Activated naive CD4-positive, alpha-beta T cell treated with anti-CD3 and anti-CD28 coated beads, Interleukin-2, amount 50 U/mL, for 24 hours (primary cell): Measurements from ENCODE around the gene RBP7.

ENCODE experiments used
- H3K27ac Mint-ChIP-seq: one replicate; pipeline ENCODE4 v1.8.0; 2021; ENCODE audit warnings: mild to moderate bottlenecking, mixed read lengths
- H3K27me3 Mint-ChIP-seq: one replicate; pipeline ENCODE4 v1.8.0; 2021; ENCODE audit warnings: mixed read lengths
- H3K36me3 Mint-ChIP-seq: one replicate; pipeline ENCODE4 v1.8.0; 2021; ENCODE audit warnings: mixed read lengths
- H3K4me1 Mint-ChIP-seq: one replicate; pipeline ENCODE4 v1.8.0; 2021; ENCODE audit warnings: mixed read lengths
- H3K4me3 Mint-ChIP-seq: one replicate; pipeline ENCODE4 v1.8.0; 2021; ENCODE audit warnings: mild to moderate bottlenecking, mixed read lengths
- H3K9me3 Mint-ChIP-seq: one replicate; pipeline ENCODE4 v1.8.0; 2021; ENCODE audit warnings: mixed read lengths

RBP7 gene

GRCh38 chr1:10051656-10052055, 54.6 kb downstream of the RBP7 start:
- Mint-ChIP-seq H3K27me3 (no peaks in the 10 kb centered on the region), H3K9me3 (no peaks in the 10 kb centered on the region), H3K27ac (no peak overlapping the region), H3K36me3 (peaks cover 12% of the 10 kb centered on the region), H3K4me1 (peaks cover 26% of the 10 kb centered on the region), H3K4me3 (no peak overlapping the region)

- no peak overlapping the region for H3K4me3 Mint-ChIP-seq
- no peaks in the 10 kb centered on the region for H3K27me3 Mint-ChIP-seq
- H3K4me1 Mint-ChIP-seq = peaks cover 20% of the 10 kb centered on the region
- H3K9me3 Mint-ChIP-seq = no peaks in the 10 kb centered on the region
- peaks cover 12% of the 10 kb centered on the region for H3K36me3 Mint-ChIP-seq
- H3K27ac Mint-ChIP-seq = peak overlapping the region; percentile 30
Measured at GRCh38 chr1:10052347-10052746, 55.3 kb downstream of the RBP7 start.

DNA sequence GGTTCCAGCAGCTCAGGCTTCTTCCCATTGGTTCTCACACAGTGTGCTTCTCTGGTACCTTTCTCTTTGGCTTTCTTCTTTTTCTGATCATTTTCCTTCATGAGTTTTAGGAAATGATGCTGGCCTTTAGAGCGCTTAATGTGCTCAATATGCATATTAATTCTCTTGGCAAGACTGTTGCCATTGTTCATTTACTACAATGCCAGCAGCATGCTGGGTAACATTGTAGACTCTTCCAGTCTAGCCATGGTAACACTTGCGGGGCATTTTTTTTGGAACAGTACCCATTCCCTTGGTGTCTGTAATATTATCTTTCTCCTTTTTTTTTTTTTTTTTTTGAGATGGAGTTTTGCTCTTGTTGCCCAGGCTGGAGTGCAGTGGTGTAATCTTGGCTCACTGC, 57.4 kb downstream of the RBP7 start:
- Mint-ChIP-seq H3K4me3 (no peak overlapping the region), H3K9me3 (no peaks in the 10 kb centered on the region), H3K4me1 (peaks cover 8% of the 10 kb centered on the region), H3K27ac (no peak overlapping the region), H3K27me3 (no peaks in the 10 kb centered on the region), H3K36me3 (peaks cover 11% of the 10 kb centered on the region)

DNA sequence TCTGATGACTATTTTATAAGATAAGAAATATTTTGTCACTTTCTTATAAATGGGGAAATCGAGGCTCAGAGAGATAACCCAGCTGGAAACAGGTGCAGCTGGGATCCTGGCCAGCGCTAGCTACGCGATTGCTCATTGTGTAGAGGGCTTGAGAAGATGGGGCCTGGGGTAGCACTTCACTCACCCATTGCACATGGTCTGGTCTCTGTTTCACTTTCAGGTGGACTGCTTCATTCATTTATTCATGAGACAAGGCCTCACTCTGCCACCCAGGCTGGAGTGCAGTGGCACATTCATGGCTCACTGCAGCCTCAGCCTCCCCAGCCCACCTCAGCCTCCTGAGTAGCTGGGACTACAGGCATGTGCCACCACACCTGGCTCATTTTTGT, 59.6 kb downstream of the RBP7 start:
- Mint-ChIP-seq H3K4me3 (no peak overlapping the region), H3K36me3 (peaks cover 7% of the 10 kb centered on the region), H3K9me3 (no peaks in the 10 kb centered on the region), H3K4me1 (peaks cover 8% of the 10 kb centered on the region), H3K27me3 (no peaks in the 10 kb centered on the region), H3K27ac (no peak overlapping the region)

- no peak overlapping the region for H3K4me3 Mint-ChIP-seq
- H3K4me1 Mint-ChIP-seq = peaks cover 8% of the 10 kb centered on the region
- H3K27ac Mint-ChIP-seq = no peak overlapping the region
- H3K27me3 Mint-ChIP-seq = no peaks in the 10 kb centered on the region
- peaks cover 5% of the 10 kb centered on the region for H3K36me3 Mint-ChIP-seq
- H3K9me3 Mint-ChIP-seq = no peaks in the 10 kb centered on the region
Measured at GRCh38 chr1:10057343-10057742, 60.3 kb downstream of the RBP7 start.

DNA sequence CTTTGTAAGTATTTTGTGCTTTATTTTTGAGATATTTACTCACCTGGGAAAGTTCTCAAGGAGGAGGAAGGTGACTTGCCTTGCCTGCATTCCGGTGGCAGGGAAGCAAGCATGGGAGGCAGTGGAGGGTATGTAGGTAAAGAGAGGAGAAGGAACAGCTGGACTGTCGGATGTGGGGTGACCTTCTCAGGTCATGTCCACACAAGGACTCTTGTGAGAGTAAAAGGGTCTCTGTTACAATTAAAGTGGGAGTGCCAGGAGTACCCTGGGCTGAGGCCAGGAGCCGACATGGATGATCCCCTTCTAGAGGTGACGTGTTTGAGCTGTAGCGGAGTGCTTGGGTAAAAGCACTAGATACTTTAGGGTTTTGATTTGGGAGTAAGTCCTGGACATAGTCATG, 60.8 kb downstream of the RBP7 start:
- no peak overlapping the region for H3K4me3 Mint-ChIP-seq
- peaks cover 2% of the 10 kb centered on the region for H3K36me3 Mint-ChIP-seq
- H3K27me3 Mint-ChIP-seq = no peaks in the 10 kb centered on the region
- no peaks in the 10 kb centered on the region for H3K9me3 Mint-ChIP-seq
- peaks cover 8% of the 10 kb centered on the region for H3K4me1 Mint-ChIP-seq
- no peak overlapping the region for H3K27ac Mint-ChIP-seq

DNA sequence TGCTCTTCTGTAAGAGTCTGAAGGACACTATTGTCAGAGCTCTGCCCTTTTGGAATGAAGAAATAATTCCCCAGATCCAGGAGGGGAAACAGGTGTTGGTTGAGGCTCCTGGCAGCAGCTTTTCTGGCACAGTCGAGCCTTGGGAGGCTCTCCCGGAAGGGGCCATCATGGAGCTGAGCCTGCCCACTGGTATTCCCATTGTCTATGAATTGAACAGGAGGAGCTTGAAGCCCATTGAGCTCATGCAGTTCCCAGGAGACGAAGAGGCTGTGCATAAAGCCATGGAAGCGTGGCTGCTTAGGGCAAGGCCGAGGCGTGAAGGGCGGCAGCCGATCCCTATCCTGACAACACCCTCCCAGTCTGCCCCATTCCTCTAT, 62.3 kb downstream of the RBP7 start:
- H3K27ac Mint-ChIP-seq = no peak overlapping the region
- no peaks in the 10 kb centered on the region for H3K27me3 Mint-ChIP-seq
- peaks cover 2% of the 10 kb centered on the region for H3K36me3 Mint-ChIP-seq
- no peak overlapping the region for H3K4me3 Mint-ChIP-seq
- peaks cover 16% of the 10 kb centered on the region for H3K4me1 Mint-ChIP-seq
- no peaks in the 10 kb centered on the region for H3K9me3 Mint-ChIP-seq

DNA sequence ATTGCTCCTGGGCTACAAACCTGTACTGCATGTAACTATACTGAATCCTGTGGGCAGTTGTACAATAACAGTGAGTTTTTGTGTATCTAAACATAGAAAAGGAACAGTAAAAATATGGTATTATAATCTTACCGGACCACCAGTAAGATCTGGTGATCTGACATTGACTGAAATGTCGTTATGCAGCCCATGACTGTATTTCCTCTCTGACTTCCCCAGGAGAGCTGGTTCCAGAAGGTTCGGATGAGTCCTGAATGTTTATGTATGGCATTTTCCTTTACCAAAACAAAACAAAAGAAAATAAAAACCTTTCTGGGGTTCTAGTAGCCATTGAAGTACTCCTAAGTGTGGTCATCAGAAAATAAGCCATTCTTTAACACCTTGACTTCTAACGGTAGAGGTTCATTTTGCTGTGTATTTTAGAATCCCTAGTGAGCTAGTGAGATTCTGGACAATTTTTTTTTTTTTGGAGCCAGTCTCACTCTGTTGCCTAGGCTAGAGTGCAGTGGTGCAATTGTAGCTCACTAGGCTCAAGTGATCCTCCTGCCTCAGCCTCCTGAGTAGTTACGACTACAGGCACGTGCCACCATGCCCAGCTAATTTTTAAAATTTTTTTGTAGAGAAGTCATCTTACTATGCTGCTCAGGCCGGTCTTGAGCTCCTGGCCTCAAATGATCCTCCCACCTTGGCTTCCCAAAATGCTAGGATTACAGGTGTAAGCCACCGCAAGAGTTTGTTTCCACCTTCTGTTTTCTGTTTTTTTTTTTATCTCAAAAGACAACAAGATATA, 63.5 kb downstream of the RBP7 start:
- no peak overlapping the region for H3K27ac Mint-ChIP-seq
- H3K36me3 Mint-ChIP-seq = no peaks in the 10 kb centered on the region
- H3K4me3 Mint-ChIP-seq = no peak overlapping the region
- peaks cover 21% of the 10 kb centered on the region for H3K4me1 Mint-ChIP-seq
- H3K27me3 Mint-ChIP-seq = no peaks in the 10 kb centered on the region
- no peaks in the 10 kb centered on the region for H3K9me3 Mint-ChIP-seq

- Mint-ChIP-seq H3K4me1 (peaks cover 17% of the 10 kb centered on the region), H3K27me3 (no peaks in the 10 kb centered on the region), H3K27ac (no peak overlapping the region), H3K36me3 (no peaks in the 10 kb centered on the region), H3K9me3 (no peaks in the 10 kb centered on the region), H3K4me3 (no peak overlapping the region)
Measured at GRCh38 chr1:10061276-10061675, 64.2 kb downstream of the RBP7 start.

GRCh38 chr1:10063878-10064277, 66.8 kb downstream of the RBP7 start:
- H3K36me3 Mint-ChIP-seq = peaks cover under 1% of the 10 kb centered on the region
- H3K27ac Mint-ChIP-seq = no peak overlapping the region
- no peaks in the 10 kb centered on the region for H3K9me3 Mint-ChIP-seq
- H3K27me3 Mint-ChIP-seq = no peaks in the 10 kb centered on the region
- H3K4me3 Mint-ChIP-seq = no peak overlapping the region
- peaks cover 18% of the 10 kb centered on the region for H3K4me1 Mint-ChIP-seq

DNA sequence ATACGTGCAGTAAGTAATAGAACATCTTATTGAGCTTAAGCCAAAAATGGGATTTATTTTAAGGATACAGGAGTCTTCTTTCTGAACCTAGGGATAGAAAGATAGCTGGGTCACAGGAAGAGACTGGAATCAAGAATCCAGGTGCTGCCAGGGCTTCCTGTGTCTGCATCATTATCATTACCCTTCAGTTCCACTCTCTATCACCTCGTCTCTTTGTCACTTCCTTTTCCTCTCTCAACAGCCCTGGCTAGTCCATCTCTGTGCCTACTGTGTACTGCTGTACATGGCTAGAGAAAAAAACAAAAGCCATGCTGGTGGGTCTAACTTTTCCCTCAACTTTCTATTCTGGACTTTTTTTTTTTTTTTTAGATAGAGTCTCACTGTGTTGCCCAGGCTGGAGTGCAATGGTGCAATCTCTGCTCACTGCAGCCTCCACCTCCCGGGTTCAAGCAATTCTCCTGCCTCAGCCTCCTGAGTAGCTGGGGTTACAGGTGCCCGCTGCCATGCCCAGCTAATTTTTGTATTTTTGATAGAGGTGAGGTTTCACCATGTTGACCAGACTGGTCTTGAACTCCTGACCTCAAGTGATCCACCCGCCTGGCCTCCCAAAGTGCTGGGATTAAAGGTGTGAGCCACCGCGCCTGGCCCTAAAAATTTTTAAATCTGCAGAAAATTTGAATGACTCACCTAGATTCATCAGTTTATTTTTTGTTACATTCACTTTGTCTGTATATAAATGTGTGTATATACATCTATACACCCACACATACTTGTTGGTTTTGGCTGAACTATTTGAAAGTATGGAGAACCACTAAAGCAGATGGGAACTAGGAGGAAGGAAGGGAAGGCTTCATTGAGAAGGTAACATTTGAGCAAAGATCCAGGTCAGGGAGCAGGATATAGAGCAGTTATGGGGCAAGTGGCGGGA, 67.7 kb downstream of the RBP7 start:
- peaks cover 22% of the 10 kb centered on the region for H3K4me1 Mint-ChIP-seq
- H3K27ac Mint-ChIP-seq = no peak overlapping the region
- H3K27me3 Mint-ChIP-seq = no peaks in the 10 kb centered on the region
- peaks cover 4% of the 10 kb centered on the region for H3K36me3 Mint-ChIP-seq
- H3K9me3 Mint-ChIP-seq = no peaks in the 10 kb centered on the region
- no peak overlapping the region for H3K4me3 Mint-ChIP-seq

GRCh38 chr1:10065344-10065685, 68.3 kb downstream of the RBP7 start:
- no peak overlapping the region for H3K4me3 Mint-ChIP-seq
- peaks cover 22% of the 10 kb centered on the region for H3K4me1 Mint-ChIP-seq
- no peaks in the 10 kb centered on the region for H3K9me3 Mint-ChIP-seq
- no peak overlapping the region for H3K27ac Mint-ChIP-seq
- H3K27me3 Mint-ChIP-seq = no peaks in the 10 kb centered on the region
- H3K36me3 Mint-ChIP-seq = peaks cover 4% of the 10 kb centered on the region
